NCI-H1417 treated with DMSO at 0.1 percent for 48 hours (cell line): ENCODE results near the gene HSD17B12.
"Not testable (repeated sequence)": the region's sequence is repeated elsewhere in the genome, so short reads cannot be mapped to it uniquely, and the experiment has no call there.

ENCODE experiments used
- DNase-seq: peaks from one replicate; lab custom pipeline; 2025; lab: John Stamatoyannopoulos, UW

The HSD17B12 gene

GRCh38 chr11:43680521-43681400 lies at the start of gene HSD17B12:
HSD17B12 (plus strand) TSS chr11:43680738; CDS start chr11:43680828, 90 bp downstream.
- peak; percentile 93 for DNase-seq

- DNase-seq = no peak
These were observed 48.8 kb upstream of the HSD17B12 start for GRCh38 chr11:43631732-43632131.

DNA sequence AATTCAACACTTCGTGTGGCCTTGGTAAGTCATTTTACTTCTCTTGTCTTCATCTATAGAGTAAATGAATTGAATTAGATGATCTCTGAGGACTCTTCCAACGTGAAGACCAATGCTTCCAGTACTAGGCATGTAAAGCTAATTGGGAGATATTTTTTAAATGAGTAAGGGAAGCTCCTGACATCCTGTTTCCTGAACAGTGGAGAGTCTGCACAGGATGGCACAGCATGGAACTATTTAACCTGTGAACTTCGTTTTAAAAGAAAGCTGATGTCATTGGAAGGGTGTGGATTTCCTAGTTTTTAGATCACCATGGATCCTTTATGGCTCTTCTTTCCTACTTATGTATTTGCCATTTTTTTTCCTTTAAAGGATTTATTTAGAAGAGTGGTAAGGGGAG lies 48.4 kb upstream of the HSD17B12 start:
- DNase-seq = no peak

DNA sequence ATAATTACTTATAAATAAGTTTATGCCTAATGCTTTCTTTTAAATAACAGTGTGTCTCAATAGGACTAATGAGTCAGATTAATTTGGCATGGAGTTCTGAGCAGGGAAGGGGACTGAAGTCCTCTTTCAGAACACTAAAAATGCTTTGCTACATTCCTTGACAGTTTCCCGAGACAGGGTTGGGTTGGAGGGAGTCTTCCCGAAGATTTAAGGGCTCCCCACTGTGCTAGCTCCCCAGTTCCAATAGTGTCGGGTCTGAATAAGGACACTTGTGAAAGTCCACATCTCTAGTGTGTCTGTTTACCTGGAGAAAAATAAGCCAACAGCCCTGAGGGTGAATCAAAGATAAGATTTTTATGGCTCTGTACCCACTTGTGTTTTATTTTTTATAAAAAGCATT lies 41.8 kb upstream of the HSD17B12 start:
- no peak for DNase-seq

DNA sequence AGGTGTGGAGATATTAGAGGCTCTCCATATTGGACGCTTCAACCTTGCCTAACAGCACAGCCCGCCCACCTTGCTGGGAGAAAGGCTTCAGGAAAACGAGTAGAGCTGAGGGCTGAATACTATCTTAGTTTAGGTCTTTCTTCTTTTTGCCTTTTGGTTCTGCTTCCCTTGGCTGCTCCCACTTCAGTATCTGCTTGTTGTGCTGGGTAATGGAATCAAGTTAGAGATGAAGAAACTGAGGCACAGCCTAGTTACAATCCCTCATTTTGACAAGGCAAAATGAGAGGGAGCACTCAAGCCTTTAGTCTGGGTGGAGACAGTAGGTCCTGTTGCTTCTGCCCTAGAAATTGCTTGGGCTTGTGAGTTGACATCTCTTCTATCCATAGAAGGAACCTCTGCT lies 41.3 kb upstream of the HSD17B12 start:
- DNase-seq = no peak

DNA sequence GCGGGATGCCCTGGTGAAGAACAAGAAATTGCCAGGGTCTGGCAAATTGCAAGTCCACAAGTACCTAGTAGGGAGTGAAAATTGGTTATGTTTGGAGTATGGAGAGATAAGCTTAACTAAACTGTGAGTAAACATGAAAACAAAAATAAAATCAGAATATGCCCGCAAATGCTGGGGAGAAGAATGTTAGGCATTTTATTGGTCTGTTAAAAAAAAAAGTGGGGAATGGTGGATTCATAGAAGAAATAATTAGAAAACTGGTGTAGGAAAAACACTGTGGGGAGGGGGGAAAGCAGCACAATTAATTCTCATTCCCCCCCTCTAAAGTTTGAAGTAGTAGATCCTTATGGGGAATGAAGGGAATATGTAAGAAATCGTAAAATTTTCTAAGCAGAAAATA lies 40.6 kb upstream of the HSD17B12 start:
- no peak for DNase-seq

DNA sequence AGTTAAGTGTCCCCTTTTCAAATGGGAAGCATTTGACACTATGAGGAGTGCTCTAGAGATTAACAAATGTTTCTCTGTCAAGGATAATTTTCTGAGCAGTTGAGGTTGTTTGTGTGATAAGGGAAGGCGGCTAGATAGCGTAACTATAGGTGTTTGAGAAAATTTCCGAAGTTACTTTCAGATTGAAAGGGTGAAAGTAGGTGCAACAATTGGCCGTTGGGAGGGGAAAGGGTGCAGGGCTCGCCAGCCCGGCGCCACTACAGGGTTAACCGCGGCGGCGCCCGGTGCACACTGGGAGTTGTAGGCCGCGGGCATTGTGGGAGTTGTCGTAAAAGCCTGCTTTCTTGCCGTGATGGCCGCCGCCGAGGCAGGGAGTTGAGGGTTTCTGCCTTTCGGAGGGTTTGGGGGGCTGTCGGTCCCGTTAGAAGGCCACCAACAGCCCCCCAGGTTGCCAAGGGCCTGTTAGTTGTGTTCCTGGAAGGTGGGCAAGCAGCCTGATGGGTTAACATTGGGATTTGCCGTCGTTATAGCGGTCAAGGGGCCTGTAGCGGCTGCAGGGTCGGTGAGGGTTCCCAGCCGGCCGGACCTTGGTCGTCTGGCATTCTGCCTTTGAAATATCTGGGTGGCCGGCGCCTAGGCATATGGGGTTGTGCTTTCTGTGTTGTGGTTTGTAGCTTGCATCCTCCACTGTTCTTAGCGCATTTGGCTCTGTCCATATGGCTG lies 36.5 kb upstream of the HSD17B12 start:
- peak; percentile 18 for DNase-seq

DNA sequence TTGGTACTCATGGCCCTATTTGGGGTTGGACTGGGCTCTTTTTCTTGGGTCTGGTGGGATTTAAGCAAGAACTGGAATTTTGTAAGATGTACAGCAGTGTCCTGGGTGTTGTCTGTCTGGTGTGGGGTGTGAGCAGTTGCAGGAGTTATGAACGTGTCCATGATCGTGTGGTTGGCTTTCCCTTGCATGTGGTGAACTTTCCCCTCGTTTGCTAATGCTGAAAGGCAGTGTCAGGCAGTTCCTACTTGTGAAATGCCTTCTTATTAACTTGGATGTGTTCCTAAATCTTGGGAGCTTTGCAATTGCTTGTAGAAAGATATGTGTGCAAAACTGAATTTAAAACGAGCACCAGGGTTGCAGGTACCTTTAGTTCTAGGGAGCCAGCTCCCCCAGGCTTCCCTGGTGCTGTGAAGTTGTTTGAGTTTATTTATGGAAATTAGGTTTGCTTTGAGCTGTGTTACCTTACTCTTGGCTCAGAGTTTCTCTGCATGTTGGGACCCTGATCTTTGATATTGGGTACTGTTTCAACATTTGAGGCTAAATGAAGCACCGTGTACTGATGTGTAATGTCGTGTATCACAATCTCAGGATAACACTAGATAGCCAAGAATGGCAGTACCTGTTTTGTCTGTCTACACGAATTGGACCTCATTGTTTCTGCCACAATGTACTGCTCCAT lies 35.8 kb upstream of the HSD17B12 start:
- no peak for DNase-seq

- DNase-seq = no peak
These were observed 33.8 kb upstream of the HSD17B12 start for GRCh38 chr11:43646767-43647166.

DNA sequence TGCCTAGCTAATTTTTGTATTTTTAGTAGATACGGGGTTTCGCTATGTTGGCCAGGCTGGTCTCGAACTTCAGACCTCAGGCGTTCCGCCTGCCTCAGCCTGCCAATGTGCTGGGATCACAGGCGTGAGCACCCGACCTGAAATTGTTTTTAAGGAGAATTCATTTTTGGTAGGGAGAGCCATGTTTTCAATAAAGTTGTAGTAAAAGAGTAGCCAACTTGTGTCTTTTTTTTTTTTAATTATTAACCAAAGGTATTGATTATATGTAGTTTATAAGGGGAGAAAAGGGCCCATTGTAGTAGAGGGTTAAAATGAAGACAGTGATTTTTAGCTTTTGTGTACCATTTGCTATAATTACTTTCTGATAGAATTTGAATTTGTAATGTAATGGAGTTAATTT lies 31.6 kb upstream of the HSD17B12 start:
- DNase-seq = no peak

DNA sequence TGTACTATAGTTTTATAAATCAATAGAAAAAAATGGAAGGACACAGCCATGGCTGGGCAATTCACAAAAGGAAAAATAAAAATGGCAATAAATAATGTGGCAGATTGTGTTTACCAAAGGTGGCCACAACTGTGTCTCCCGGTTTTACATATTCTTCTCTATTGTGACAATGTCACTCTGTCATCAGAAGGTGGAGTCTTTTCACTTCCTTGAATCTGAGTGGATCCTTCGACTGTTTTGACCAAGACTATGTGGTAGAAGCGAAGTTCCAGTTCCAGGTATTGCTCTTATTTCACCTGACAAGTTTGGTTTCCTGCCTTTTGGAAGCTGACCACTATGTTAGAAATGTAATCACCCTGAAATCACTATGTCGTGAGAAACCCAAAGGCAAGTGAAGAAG lies 31.0 kb upstream of the HSD17B12 start:
- no peak for DNase-seq

DNA sequence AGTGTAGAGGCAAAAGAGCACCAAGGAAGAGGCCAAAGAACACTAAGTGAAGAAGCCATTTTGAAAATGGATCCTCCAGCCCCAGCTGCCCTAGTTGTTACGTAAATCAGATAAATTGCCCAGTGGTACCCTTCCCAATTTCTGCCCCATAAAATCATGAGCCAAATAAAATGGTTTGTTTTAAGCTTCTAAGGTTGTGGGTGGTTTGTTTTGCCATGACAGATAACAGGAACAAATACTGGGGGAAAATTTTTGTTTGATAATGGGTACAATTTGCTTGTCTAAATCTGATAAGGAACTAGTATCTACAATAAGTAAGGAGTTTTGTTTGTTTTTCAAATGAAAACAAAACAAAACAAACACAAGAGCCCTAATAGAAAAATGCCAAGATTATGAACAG lies 30.6 kb upstream of the HSD17B12 start:
- DNase-seq = no peak

DNA sequence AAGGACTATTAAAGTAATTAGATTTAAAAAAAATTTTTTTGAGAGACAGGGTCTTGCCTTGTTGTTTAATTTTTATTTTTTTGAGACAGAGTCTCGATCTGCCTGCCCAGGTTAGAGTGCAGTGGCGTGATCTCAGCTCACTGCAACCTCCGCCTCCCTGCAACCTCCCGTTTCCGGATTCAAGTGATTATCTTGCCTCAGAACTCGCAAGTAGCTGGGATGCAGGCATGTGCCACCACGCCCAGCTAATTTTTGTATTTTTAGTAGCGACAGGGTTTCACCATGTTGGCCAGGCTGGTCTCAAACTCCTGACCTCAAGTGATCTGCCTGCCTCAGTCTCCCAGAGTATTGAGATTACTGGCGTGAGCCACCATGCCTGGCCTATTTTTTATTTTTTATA lies 17.5 kb upstream of the HSD17B12 start:
- not testable (repeated sequence) for DNase-seq

GRCh38 chr11:43664295-43664694 lies 16.2 kb upstream of the HSD17B12 start:
- no peak for DNase-seq

DNA sequence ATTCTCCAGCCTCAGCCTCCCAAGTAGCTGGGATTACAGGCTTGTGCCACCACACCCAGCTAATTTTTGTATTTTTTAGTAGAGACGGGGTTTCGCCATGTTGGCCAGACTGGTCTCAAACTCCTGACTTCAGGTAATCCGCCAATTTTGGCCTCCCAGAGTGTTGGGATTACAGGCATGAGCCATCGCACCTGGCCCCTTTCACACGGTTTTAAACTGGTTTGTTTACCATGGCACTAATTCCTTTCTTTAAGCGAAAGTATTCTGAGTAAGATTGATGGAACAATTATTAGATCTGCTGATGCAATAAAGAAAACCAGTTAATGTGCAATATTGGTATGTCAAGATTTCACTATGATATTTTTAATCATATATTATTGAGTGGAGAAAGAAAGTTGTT lies 9.3 kb upstream of the HSD17B12 start:
- DNase-seq = not testable (repeated sequence)

DNA sequence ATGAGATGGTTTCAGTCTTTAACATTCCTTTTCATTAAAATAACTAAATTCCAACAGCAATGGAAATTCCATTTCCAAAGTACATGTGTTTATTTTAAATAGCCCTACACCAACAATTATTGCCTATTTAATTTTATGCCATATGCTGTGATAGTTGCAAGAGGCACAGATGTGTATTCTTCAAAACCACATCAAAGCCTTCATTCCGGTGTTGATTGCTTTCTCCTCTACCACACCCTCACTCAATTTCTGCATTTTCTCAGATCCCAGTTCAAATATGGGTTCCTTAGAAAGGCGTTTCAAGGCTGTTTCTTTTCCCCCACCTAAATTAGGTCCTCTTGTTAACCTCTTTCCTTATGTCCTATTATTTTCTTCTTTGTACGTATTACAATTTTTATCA lies 6.0 kb upstream of the HSD17B12 start:
- no peak for DNase-seq

DNA sequence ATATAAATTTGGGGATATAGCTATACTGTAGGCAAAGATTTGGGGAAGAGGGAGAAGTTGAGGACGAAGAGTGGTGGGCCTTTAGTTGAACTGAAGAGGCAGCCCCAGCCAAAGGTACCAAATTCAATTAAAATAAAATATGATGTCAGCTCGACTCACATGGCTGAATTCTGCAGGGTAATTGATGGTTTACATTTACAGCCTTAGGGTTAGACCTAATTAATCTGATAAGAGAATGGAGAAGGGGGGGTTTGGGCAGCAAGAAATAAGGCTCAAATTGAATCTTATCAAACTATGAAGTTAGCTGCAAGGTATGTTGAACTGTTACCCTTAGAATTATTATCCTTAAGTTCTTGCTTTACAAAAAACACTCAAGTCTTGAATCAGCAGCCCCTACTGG lies 3.6 kb upstream of the HSD17B12 start:
- DNase-seq = no peak

DNA sequence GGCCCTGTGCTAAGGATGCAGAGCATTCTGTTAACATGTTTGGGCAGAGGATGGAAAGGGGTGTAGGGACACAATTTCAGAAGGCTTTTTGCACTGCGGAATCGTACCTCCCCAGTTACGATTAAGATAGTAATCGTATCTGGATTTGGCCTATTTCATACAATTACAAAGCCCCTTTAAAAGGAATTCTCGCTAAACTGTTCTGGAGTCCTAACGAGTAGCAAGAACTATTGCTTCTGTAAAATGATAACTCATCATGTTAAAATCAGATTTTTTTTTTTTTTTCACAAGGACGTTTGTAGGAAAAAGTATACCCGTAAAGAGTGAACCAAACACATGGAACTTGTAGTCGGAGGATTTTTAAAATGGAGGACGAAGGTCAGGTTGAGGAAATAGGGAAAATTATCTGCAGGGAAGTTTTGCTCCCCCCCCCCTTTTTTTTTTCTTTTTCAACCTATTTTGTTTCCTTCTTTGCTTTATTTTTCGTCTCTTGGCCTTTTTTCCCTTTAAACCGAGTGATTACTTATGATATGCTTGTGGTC lies 934 bp downstream of the HSD17B12 start:
- no peak for DNase-seq

- DNase-seq = not testable (repeated sequence)
These were observed 1.5 kb downstream of the HSD17B12 start for GRCh38 chr11:43682081-43682480.

DNA sequence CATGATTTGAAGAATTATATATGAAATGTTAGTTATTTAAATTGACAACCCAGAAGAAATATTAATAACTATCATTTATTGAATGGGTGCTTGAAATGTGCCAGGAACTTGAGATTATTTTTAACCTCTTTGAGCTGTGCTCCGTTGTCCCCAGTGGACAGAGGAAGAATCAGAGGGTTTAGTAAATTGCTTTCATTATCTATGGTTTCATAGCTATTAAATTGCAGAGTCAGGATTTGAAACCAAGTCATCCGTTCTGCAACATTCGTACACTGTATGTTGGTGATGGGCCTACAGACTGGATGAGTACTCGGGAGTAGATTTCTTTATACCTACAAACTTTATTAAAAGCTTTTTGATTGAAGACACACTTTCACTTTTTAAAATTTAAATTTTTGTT lies 4.9 kb downstream of the HSD17B12 start:
- no peak for DNase-seq

DNA sequence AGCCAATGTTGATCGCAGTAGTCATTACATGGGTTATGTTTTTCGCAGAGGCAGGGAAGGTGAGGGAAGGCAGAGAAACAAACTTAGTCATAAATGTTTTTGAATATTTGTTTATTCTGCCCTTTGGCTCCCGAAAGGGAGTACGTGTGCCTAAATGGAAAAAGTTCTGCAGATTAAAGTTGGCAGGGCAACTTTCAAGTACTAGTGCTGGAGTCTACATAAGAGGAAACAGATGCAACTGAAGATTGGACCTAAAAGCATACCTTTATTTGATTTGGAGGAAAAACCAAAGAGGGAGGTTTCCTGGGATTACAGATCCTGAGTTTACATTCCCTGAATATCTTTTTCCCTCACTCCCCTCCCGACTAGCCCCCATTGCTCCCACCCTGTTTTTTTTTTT lies 5.7 kb downstream of the HSD17B12 start:
- DNase-seq = no peak

- DNase-seq = no peak
These were observed 6.7 kb downstream of the HSD17B12 start for GRCh38 chr11:43687120-43687791.
